Measurements from ENCODE around the gene RAB4B.
"Not testable (repeated sequence)": the region's sequence is repeated elsewhere in the genome, so short reads cannot be mapped to it uniquely, and the experiment has no call there.

The RAB4B gene

DNA sequence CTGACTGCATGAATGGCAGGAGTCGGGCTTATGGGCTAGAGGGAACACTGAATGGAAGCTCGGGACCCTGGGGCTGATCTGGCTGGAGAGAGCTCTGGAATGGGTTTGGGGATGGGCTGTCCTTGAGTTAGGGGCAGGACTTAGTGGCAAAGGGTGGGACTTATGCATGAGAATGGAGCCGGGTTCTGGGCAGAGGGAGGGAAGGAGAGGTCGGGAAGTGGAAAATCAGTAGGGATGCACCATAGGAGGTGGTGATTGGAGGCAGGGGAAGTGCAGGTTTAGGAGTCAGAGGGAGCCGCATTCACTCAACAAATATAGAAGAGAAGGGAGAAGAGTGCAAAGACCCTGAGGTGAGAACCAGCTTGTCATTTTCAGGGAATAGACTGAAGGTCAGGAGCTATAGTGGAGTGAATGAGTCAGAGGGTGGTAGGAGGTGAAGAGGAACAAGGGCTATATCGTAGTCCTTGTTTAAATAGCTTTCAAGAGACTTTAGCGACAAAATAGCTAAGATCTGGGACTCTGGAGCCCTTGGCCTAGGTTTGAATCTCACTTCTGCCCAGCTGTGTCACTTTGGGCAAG is 748 bp downstream of the RAB4B start:
- DNase-seq (ENCODE audit: low read depth in 1 of 2, low spot score in 1 of 2): no peak

DNA sequence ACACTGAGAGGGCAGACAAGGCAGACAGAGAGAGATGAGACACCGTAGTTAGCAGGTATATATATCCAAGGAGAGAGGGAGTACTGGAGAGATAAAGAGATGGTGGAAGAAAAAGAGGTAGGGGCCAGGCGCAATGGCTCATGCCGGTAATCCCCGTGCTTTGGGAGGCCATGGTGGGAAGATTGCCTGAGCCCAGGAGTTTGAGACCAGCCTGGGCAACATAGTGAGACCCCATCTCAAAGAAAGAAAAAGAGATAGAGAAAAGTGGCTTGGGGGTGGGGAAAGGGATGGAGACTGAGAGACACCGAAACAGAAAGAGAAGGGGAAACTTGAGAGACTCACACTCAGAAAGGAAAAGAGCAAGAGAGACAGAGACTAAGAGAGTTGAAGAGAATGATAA is 2.5 kb downstream of the RAB4B start:
- no peak for DNase-seq (ENCODE audit: low read depth in 1 of 2, low spot score in 1 of 2)

DNA sequence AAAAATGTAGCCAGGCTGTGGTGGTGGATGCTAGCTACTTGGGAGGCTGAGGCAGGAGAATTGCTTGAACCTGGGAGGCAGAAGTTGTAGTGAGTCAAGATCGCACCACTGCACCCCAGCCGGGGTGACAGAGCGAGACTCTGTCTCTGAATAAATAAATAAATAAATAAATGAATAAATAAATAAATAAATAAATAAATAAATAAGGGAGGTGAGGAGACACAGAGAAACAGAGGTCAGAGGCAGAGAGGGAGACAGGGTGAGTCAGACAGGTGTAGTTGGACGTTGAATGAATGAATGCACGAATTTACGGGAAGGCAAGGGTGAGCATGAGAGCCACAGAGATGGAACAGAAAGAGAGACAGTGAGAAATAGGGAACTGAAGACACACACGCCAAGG is 3.1 kb downstream of the RAB4B start:
- DNase-seq (ENCODE audit: low read depth in 1 of 2, low spot score in 1 of 2): no peak

DNA sequence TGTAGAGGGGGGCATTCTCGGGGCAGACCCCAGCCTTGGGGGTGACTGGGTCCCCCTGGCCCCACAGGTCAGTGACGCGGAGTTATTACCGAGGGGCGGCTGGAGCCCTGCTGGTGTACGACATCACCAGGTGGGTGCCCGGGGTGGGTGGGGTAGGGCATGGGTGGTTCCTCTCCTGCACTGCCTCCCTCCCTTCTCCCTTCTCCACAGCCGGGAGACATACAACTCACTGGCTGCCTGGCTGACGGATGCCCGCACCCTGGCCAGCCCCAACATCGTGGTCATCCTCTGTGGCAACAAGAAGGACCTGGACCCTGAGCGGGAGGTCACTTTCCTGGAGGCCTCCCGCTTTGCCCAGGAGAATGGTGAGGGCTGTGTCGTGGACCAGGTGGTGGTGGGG is 5.7 kb downstream of the RAB4B start:
- no peak for DNase-seq (ENCODE audit: low read depth in 1 of 2, low spot score in 1 of 2)

DNA sequence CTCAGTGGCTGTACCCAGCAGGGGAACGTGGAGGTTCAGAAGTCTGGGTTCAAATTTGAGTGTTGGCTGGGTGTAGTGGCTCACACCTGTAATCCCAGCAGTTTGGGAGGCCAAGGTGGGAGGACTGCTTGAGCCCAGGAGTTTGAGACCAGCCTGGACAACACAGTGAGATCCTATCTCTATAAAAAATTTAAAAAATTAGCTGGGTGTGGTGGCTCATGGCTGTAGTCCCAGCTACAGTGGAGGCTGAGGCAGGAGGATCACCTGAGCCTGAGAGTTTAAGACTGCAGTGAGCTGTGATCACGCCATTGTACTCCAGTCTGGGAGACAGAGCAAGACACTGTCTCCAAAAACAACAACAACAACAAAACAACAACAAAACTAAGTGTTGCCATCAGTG is 6.1 kb downstream of the RAB4B start:
- DNase-seq (ENCODE audit: low read depth in 1 of 2, low spot score in 1 of 2): not testable (repeated sequence)

DNA sequence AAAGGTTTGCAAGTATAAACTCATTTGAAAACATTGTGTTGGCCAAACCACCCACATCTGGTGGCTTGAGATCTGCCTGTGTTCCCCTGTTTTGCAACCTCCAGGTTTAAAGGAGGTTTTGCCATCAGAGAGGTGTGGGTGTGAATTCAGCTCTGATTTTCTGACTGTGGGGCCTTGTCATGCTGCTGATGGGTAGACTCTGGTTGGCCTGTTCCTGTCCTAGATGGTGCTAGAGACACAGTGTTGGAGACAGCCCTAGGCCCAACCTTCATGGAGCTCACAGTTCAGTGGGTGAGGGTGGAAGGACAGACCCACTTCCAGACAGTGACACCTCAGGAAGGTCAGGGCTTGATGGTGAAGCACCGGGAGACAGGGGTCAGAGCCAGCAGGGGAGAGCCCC is 7.5 kb downstream of the RAB4B start:
- no peak for DNase-seq (ENCODE audit: low read depth in 1 of 2, low spot score in 1 of 2)

DNA sequence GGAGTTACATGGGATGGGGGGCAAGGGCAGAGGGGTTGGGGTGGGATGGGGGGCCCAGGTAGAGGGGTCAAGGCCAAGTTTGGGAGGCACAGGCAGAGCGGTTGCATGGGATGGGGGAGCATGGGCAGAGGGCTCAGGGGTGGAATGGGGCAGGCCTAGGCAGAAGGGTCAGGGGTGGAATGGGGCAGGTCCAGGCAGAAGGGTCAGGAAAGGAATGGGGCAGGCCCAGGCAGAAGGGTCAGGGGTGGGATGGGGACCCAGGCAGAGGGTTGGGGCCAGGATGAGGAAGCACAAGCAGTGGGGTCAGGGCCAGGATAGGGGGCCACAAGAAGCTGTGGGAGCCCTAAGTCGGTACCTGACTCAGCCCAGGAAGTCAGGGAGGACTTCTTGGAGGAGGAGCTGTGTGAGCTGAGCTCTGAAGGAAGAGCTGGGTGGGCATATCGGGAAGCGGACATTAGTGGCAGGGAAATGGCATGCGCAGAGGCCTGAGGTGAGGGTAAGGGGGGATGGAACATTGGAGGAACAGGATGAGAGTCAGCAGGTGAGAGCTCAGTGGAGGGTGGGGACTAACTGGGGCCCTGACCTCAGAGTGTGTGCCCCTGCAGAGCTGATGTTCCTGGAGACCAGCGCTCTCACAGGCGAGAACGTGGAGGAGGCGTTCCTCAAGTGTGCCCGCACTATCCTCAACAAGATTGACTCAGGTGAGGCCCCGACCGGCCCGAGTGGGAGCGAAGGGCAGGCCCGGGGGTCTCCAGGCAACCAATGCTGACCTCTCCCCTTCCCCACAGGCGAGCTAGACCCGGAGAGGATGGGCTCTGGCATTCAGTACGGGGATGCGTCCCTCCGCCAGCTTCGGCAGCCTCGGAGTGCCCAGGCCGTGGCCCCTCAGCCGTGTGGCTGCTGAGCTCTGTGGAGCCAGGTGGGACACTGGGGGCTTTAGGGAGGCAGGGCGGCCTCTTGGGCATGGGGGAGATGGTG is 8.3 kb downstream of the RAB4B start:
- no peak for DNase-seq (ENCODE audit: low read depth in 1 of 2, low spot score in 1 of 2)

DNA sequence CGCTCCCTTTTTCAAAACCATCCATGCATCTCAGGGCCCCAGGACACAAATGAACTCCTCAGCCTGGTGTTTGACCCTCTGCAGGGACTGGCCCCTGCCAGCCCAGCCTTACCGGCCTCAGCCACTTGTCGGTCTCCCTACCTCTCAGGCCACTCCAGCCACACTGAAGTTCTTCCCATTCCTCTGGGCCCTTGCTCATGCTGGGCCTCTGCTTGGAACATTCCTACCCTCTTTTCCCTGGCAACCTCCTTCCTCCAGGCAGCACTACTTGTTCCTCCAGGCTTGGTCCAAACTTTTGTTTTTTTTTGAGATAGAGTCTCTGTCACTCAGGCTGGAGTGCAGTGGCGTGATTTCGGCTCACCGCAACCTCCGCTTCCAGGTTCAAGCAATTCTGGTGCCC is 13.3 kb downstream of the RAB4B start:
- DNase-seq (ENCODE audit: low read depth in 1 of 2, low spot score in 1 of 2): no peak

DNA sequence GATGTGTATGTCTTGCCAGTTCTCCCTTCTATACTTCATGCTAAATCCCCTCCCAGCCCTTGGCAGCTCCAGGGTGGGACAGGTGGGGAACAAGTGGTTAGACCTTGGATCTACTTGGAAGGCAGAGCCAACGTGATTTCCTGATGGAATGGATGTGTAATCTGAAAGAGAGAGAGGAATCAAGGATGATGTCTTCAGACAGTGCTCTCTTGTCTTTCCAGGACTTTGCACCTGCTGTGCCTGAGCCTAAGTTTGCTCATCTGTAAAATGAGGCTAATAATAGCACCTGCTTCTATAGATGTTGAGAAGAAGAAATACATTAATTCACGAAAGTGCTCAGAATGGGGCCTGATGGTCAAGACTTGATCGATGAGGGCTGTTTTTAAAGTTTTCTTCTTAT is 13.9 kb downstream of the RAB4B start:
- no peak for DNase-seq (ENCODE audit: low read depth in 1 of 2, low spot score in 1 of 2)

DNA sequence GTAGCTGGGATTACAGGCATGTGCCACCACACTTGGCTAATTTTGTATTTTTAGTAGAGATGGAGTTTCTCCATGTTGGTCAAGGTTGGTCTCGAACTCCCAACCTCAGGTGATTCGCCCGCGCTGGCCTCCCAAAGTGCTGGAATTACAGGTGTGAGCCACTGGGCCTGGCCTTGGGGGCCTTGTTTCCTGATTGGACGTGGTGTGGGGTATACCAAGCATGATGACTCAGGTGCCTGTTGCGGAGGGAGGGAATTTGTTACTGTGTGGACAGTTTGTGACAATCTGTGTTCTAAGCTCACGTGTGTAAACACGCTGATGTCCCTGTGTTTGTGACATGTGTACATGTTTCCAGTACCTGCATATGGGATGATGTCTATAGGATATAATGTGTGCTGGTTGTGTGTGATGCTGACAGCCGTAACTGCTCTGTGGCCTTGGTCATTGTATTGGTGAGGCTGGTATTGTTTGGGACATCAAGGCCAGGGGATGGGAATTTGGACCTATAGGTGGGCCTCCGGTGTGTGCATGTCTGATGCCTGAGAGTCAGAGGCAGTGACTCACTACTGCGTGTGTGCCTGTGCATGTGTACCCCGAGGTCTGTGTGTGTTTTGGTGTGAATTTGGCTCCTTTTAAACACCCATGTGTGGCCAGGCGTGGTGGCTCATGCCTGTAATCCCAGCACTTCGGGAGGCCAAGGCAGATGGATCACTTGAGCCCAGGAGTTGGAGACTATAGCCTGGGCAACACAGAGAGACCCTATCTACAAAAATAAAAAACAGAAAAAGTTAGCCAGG is 19.3 kb downstream of the RAB4B start:
- no peak for DNase-seq (ENCODE audit: low read depth in 1 of 2, low spot score in 1 of 2)

DNA sequence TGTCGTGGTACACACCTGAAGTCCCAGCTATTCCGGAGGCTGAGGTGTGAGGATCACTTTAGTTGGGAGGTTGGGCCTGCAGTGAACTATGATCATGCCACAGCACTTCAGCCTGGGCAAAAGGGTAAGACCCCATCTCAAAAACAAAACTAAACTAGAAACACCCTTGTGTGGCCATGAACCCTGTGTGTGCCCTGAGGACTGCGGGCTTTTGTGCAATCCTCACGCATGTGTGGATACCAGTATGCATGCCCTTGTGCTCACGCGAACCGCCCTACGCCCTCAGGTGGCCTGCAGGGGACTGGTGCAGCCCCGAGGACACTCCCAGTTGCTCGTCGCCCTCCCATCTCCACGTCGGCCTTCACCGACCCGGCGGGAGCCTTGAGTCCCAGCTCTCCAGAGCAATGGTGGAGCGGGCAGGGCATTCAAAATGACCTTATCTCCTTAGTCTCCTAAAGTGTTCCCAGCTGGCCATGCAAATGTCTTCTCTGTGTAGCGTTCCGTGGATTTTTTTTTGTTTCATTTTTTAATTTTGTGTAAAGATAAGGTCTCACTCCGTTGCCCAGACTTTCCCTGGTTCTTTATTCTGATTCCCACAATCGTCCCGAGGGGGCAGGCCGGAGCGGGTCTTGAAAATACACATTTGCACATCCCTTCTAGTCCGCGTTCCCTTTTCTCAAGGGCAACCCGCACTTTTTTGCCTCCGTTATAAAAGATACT is 20.1 kb downstream of the RAB4B start:
- peak; percentile 40 for DNase-seq (ENCODE audit: low read depth in 1 of 2, low spot score in 1 of 2)

DNA sequence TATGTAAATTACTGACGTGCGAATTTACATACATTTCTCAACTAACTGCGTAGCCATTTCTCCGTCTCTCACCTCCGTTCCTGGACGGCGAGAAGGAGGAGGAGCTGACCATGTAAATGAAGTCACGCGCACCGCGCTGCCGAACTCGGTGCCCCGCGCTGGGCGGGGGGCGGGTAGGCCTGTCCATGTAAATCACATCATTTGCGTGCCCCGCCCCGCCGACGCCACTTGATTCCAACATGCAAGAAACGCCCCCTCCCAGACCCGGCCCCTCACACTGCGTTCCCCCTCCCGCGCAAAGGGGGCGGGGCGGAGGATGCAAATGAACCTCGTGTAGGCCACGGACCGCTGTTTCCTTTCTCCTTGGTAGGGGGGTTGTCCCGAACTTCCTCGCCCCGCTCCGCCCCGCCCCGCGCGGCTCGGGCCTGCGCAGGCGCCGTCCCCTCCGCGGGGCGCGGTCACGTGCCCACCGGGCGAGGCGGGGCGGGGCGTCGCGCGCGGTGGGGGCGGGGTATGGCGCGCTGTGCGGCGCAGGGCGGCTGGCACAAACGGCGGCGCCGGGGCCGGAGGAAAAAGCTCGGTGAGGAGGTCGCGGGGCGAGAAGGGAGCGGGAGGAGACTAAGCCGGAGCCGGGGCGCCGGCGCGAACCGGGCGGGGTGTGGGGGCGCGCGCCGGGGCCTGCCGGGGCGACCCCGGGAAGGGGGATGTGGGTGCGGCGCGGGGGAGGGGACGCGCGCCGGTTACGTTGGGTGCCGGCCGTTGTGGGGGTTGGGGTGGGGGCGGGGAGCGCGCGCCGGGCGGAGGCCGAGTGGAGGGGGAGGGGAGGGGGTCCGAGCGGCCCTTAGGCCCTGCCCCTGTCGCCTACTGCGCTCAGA is 20.9 kb downstream of the RAB4B start, which contains the start of gene EGLN2:
Gene EGLN2, plus strand, starts transcription at position 509 of the 875 bp plus-strand sequence. CDS start 1,382 bp downstream, outside the sequence.
- DNase-seq (ENCODE audit: low read depth in 1 of 2, low spot score in 1 of 2): peak; percentile 100

DNA sequence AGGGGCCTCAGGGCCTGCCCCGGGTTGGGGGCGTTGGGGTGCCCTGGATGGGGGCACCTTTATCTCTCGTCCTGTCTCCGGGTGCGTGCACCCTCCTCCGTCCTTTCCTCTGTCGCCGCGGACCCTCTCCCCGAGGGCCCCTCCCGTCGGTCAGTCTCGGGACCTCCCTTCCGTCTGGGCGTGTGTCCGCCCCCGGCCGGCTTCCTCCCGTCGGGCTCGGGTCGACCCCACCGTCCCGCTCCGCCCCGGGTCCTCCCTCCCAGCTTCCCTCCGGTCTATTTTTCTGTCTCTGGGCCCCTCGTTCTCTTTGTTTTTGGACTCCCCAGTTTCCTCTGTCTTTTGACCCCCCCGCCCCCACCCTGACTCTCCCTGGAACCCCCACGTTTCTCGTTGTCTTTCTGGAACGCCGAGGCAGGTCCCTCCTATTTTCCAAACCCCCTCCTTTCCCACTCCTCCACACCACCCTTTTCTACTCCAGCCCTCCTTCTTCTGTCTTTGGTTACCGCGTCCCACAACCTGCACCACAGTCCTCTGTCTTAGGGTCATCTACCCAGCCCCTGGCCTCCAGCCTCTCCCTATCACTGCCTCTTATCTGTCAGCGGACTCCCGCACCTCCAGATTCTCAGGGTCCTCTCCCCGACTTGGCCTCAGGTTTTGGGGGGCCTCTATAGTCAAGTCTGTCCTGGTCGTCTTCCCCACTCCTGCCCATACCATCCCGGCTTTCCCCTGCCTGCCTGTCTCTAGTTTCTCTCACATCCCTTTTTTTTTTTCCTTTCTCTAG is 21.7 kb downstream of the RAB4B start:
- DNase-seq (ENCODE audit: low read depth in 1 of 2, low spot score in 1 of 2): no peak

DNA sequence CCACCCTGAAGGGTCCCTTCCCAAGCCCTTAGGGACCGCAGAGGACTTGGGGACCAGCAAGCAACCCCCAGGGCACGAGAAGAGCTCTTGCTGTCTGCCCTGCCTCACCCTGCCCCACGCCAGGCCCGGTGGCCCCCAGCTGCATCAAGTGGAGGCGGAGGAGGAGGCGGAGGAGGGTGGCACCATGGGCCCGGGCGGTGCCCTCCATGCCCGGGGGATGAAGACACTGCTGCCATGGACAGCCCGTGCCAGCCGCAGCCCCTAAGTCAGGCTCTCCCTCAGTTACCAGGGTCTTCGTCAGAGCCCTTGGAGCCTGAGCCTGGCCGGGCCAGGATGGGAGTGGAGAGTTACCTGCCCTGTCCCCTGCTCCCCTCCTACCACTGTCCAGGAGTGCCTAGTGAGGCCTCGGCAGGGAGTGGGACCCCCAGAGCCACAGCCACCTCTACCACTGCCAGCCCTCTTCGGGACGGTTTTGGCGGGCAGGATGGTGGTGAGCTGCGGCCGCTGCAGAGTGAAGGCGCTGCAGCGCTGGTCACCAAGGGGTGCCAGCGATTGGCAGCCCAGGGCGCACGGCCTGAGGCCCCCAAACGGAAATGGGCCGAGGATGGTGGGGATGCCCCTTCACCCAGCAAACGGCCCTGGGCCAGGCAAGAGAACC is 22.4 kb downstream of the RAB4B start:
- DNase-seq (ENCODE audit: low read depth in 1 of 2, low spot score in 1 of 2): no peak

DNA sequence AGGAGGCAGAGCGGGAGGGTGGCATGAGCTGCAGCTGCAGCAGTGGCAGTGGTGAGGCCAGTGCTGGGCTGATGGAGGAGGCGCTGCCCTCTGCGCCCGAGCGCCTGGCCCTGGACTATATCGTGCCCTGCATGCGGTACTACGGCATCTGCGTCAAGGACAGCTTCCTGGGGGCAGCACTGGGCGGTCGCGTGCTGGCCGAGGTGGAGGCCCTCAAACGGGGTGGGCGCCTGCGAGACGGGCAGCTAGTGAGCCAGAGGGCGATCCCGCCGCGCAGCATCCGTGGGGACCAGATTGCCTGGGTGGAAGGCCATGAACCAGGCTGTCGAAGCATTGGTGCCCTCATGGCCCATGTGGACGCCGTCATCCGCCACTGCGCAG is 22.9 kb downstream of the RAB4B start:
- no peak for DNase-seq (ENCODE audit: low read depth in 1 of 2, low spot score in 1 of 2)

DNA sequence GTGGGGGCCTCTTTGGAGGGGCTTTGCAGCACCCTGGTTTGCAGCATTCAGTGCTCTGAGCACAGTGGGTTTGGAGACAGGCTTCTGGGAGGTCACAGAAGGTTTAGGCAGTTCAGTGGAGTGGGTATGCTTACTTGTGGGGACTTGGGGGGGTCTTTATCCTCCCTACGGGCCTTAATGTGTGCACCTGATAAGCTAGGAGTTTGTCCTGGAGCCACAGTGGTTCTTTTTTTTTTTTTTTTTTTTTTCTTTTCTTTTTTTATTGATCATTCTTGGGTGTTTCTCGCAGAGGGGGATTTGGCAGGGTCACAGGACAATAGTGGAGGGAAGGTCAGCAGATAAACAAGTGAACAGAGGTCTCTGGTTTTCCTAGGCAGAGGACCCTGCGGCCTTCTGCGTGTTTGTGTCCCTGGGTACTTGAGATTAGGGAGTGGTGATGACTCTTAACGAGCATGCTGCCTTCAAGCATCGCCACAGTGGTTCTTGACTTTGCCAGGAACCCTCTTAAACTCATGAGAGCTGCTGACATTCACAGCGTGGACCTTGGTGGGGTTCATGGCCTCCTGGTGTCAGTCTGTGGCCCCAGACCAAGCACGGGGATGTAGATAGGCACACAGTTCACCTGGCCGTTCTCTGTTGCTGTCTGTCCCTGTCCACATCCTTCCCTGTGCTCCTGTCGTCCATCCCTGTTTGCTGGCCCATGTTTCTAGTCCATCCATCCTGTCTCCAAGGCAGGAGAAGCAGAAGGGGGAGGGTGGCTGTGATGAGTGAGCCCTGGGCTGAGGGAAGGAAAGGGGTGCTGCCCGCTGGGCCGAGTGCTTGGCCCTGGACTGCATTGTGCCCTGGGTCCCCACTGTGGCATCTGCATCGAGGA is 23.6 kb downstream of the RAB4B start:
- no peak for DNase-seq (ENCODE audit: low read depth in 1 of 2, low spot score in 1 of 2)

DNA sequence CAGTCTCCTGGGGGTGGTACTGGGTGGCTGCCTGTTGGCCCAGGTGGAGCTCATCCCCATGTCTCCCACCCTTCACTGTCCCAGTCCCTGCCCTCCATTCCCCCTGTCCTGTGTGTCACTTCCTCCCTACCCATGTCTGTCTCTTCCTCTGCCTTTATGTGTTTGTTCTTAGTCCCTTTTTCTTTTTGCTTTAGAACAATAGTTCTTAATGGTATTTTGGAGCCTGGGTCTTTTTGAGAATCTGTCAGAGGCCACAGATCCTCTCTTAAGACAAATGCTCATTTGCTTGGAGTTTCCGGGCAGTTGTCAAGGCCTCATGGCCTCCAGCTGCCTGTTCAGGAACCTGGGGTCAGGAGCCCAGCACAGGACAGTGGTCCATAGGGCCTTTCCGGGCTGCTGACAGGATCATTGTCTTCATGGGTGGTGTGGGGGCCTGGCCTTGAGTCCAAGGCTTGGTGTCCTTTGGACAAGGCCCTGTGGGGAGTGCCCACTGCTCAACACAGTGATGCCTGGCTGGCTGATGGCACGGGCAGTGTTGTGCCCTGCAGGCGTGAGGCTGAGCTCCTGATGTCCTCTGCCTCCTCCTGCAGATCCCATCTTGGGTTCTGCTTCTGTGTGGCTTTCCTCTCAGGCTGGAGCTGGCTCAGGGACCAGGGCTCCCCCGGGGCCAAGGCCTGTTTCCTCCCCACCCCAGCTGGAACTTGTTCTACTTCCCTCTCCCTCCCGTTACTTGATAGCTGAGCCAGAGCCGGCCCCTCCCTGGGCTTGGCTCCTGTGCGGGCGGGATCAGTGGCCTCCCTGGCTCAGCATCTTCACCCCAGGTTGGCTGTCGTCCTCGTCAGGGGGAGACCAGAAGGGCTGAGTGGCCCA is 24.5 kb downstream of the RAB4B start:
- no peak for DNase-seq (ENCODE audit: low read depth in 1 of 2, low spot score in 1 of 2)
